Smooth muscle cell (in vitro differentiated cells): Measurements from ENCODE around the gene TPD52L1. TPM values are rescaled to one million over a fixed set of nuclear protein-coding genes. Genes with fewer than 3 reads are reported as not detected.
"Not testable (repeated sequence)": the region's sequence is repeated elsewhere in the genome, so short reads cannot be mapped to it uniquely, and the experiment has no call there.

Experiments used
- DNase-seq: peaks from one replicate; lab custom pipeline; 2025; ENCODE audit not compliant: unreplicated experiment; lab: John Stamatoyannopoulos, UW
- H2AFZ ChIP-seq: fragments of 200-600 bp; sonication (generic); 2 replicates; pipeline ENCODE4 v1.6.0; 2016; ENCODE audit warnings: antibody characterized with exemption, low read depth, mild to moderate bottlenecking
- H3F3A ChIP-seq: fragments of 200-600 bp; sonication (generic); 2 replicates; pipeline ENCODE4 v1.6.0; 2017; ENCODE audit warnings: antibody characterized with exemption, low read depth
- H3K27ac ChIP-seq: fragments of 200-600 bp; sonication (generic); 2 replicates; pipeline ENCODE4 v1.5.1; 2016; ENCODE audit warnings: low read depth, mild to moderate bottlenecking
- H3K27me3 ChIP-seq: fragments of 200-600 bp; sonication (generic); 2 replicates; pipeline ENCODE4 v1.6.1; 2016; ENCODE audit warnings: low read depth, mild to moderate bottlenecking
- H3K36me3 ChIP-seq: fragments of 200-600 bp; sonication (generic); 2 replicates; pipeline ENCODE4 v1.5.1; 2016; ENCODE audit warnings: low read depth
- H3K4me1 ChIP-seq: fragments of 200-600 bp; sonication (generic); 2 replicates; pipeline ENCODE4 v1.5.1; 2016; ENCODE audit warnings: low read depth
- H3K4me2 ChIP-seq: fragments of 200-600 bp; sonication (generic); 2 replicates; pipeline ENCODE4 v1.6.0; 2016; ENCODE audit warnings: mild to moderate bottlenecking
- H3K4me3 ChIP-seq: fragments of 200-600 bp; sonication (generic); 2 replicates; pipeline ENCODE4 v1.5.1; 2016; ENCODE audit warnings: mild to moderate bottlenecking
- H3K79me2 ChIP-seq: fragments of 200-600 bp; sonication (generic); 2 replicates; pipeline ENCODE4 v1.6.0; 2016; ENCODE audit warnings: low read depth, mild to moderate bottlenecking
- H3K9ac ChIP-seq: fragments of 200-600 bp; sonication (generic); 2 replicates; pipeline ENCODE4 v1.6.0; 2016; ENCODE audit warnings: low read depth
- H3K9me3 ChIP-seq: fragments of 200-600 bp; sonication (generic); replicated peaks from 2 replicates; pipeline ENCODE4 v1.5.1; 2016; ENCODE audit warnings: low read depth
- H4K20me1 ChIP-seq: fragments of 200-600 bp; sonication (generic); 2 replicates; pipeline ENCODE4 v1.6.0; 2016; ENCODE audit warnings: low read depth
- WGBS: methylation state at CpG from one replicate; pipeline ENCODE4 v1.1.7; 2016; ENCODE audit warnings: low lambda C conversion rate; 5-methylcytosine and 5-hydroxymethylcytosine counted together
- polyA plus RNA-seq: library from polyadenylated mRNA; unstranded; fragments of >200 nt; fragmentation: Nextera tagmentation; extraction: Ambion mirVana; gene quantifications from 2 replicates; pipeline ENCODE4 v1.2.1, GENCODE V29; 2016
- total RNA-seq: library from RNA; depleted of rRNA; stranded (reverse); fragments of >200 nt; gene quantifications from 2 replicates; pipeline ENCODE4 v1.2.3, GENCODE V29; 2014
- TF ChIP-seq, protein P1 (sequence below): fragments of 200-600 bp; sonication (generic); IDR thresholded peaks from 2 replicates; pipeline ENCODE4 v1.5.1; 2017; ENCODE audit warnings: borderline replicate concordance, mild to moderate bottlenecking, antibody characterized with exemption; ENCODE audit not compliant: insufficient read depth, poor library complexity, severe bottlenecking

Gene TPD52L1
- total and polyA plus RNA-seq, 2 experiments from 2014 or later: 15.3 to 65.8 TPM

- WGBS: 87% methylated on average over 6 of the region's 6 CpGs
- H3K27me3 ChIP-seq: no peaks in the 10 kb centered on the region
- H3K27ac ChIP-seq: no peak overlapping the region
- H4K20me1 ChIP-seq: no peaks in the 10 kb centered on the region
- peaks cover 3% of the 10 kb centered on the region for H3K4me1 ChIP-seq
- H2AFZ ChIP-seq: no peak overlapping the region
- H3K36me3 ChIP-seq: no peaks in the 10 kb centered on the region
- H3K79me2 ChIP-seq: no peaks in the 10 kb centered on the region
- no peak for DNase-seq
- TF ChIP-seq, protein P1, sequence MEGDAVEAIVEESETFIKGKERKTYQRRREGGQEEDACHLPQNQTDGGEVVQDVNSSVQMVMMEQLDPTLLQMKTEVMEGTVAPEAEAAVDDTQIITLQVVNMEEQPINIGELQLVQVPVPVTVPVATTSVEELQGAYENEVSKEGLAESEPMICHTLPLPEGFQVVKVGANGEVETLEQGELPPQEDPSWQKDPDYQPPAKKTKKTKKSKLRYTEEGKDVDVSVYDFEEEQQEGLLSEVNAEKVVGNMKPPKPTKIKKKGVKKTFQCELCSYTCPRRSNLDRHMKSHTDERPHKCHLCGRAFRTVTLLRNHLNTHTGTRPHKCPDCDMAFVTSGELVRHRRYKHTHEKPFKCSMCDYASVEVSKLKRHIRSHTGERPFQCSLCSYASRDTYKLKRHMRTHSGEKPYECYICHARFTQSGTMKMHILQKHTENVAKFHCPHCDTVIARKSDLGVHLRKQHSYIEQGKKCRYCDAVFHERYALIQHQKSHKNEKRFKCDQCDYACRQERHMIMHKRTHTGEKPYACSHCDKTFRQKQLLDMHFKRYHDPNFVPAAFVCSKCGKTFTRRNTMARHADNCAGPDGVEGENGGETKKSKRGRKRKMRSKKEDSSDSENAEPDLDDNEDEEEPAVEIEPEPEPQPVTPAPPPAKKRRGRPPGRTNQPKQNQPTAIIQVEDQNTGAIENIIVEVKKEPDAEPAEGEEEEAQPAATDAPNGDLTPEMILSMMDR: no peak
- H3K4me2 ChIP-seq: no peak overlapping the region
- H3K9ac ChIP-seq: no peak overlapping the region
- H3F3A ChIP-seq: no peaks in the 10 kb centered on the region
- no peaks in the 10 kb centered on the region for H3K9me3 ChIP-seq
- no peak overlapping the region for H3K4me3 ChIP-seq
Measured at GRCh38 chr6:125124049-125124669, 29.4 kb upstream of the TPD52L1 start.

DNA sequence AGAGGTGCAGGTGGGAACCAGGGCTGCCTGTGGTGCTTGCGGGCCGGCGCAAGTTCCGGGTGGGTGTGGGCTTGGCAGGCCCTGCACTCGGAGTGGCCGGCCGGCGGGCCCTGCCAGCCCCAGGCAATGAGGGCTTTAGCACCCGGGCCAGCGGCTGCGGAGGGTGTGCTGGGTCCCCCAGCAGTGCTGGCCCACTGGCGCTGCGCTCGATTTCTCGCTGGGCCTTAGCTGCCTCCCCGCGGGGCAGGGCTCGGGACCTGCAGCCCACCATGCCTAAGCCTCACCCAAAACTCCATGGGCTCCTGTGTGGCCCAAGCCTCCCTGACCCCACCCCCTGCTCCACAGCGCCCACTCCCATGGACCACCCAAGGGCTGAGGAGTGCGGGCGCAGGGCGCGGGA is 27.7 kb upstream of the TPD52L1 start:
- H3K27me3 ChIP-seq, H3K79me2 ChIP-seq, H3K9ac ChIP-seq, H3K9me3 ChIP-seq, H2AFZ ChIP-seq, DNase-seq, H3F3A ChIP-seq, H3K4me3 ChIP-seq, H3K36me3 ChIP-seq, H4K20me1 ChIP-seq, H3K4me1 ChIP-seq, H3K4me2 ChIP-seq, H3K27ac ChIP-seq: not testable (repeated sequence)
- 95% methylated on average over 16 of the region's 23 CpGs for WGBS

- no peaks in the 10 kb centered on the region for H4K20me1 ChIP-seq
- no peaks in the 10 kb centered on the region for H3K36me3 ChIP-seq
- H3K4me3 ChIP-seq: no peak overlapping the region
- H3K9me3 ChIP-seq: no peaks in the 10 kb centered on the region
- H3F3A ChIP-seq: no peaks in the 10 kb centered on the region
- no peaks in the 10 kb centered on the region for H3K79me2 ChIP-seq
- H2AFZ ChIP-seq: no peak overlapping the region
- H3K27me3 ChIP-seq: no peaks in the 10 kb centered on the region
- WGBS: 70% methylated on average over 4 of the region's 4 CpGs
- no peak overlapping the region for H3K27ac ChIP-seq
- DNase-seq: no peak
- TF ChIP-seq, protein P1: no peak
- no peaks in the 10 kb centered on the region for H3K4me1 ChIP-seq
- no peak overlapping the region for H3K4me2 ChIP-seq
- H3K9ac ChIP-seq: no peak overlapping the region
Measured at GRCh38 chr6:125129354-125129753, 24.2 kb upstream of the TPD52L1 start.

- Histone ChIP-seq H3F3A (no peaks in the 10 kb centered on the region), H3K4me1 (no peaks in the 10 kb centered on the region), H3K4me3 (no peak overlapping the region), H3K79me2 (no peaks in the 10 kb centered on the region), H3K27me3 (no peaks in the 10 kb centered on the region), H3K27ac (no peak overlapping the region), H2AFZ (no peak overlapping the region), H3K36me3 (no peaks in the 10 kb centered on the region), H3K9ac (no peak overlapping the region), H4K20me1 (no peaks in the 10 kb centered on the region), H3K4me2 (no peak overlapping the region), H3K9me3 (no peaks in the 10 kb centered on the region)
- no peak for DNase-seq
- TF ChIP-seq, protein P1: no peak
- 39% methylated on average over 1 of the region's 1 CpG for WGBS
Measured at GRCh38 chr6:125132058-125132457, 21.5 kb upstream of the TPD52L1 start.
